Right forelimb (tissue), 1 donor: ENCODE data around the gene EHBP1.

Experiments used
- DNase-seq: peaks from one replicate; pipeline ENCODE4 v3.0.0-alpha.2; 2018

EHBP1 gene

DNA sequence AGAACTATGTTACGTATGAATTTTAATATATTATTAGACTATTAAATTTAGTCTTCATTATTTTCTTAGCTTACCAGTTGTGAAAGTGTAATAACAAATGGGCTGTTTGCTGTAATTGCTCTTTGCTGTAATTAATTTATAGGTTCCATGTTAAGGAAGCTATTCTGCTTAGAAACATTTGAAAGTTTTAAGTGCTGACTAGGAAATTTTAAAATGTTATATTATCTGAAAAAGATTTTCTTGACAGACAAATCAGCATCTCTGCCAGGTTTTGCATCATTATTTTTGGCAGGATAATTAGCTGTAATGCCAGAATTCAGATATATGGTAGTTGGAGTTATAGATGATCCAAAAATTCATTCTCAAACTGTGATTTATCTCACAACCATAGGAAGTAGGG, 387.3 kb downstream of the EHBP1 start:
- DNase-seq, result no peak

DNA sequence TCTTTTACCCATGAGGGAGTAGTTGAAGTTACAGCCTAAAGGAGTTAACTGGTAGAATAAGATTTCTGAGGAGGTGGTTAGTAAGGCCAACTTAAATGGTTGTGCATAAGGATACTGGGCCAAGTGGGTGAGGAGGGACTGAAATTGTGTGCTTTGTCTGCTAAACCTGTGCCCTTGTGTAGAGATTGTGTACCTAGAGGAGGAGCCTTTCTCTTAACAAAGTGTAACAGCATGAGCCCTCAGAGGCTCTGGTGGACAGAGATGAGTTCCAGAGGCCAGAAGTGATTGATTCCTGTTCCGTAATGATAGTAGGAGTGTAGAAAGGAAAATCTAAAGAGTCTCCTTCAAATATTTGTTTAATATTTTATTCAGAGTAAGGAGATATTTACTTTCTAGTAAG, 388.0 kb downstream of the EHBP1 start:
- no peak for DNase-seq
